GF-D8 (cell line): ENCODE measurements around the gene TXNDC5.

Experiments used
- DNase-seq: peaks from one replicate; lab custom pipeline; 2025; lab: John Stamatoyannopoulos, UW

TXNDC5 gene

GRCh38 chr6:7859591-7859990, 51.0 kb downstream of the TXNDC5 start:
- no peak for DNase-seq

GRCh38 chr6:7851780-7852179, 58.8 kb downstream of the TXNDC5 start:
- DNase-seq, result no peak

GRCh38 chr6:7848229-7848628, 62.4 kb downstream of the TXNDC5 start:
- no peak for DNase-seq

GRCh38 chr6:7846966-7847818, 63.4 kb downstream of the TXNDC5 start:
- DNase-seq, result no peak

- DNase-seq, result no peak
These were observed 68.7 kb downstream of the TXNDC5 start for GRCh38 chr6:7841781-7842468.

- no peak for DNase-seq
These were observed 74.1 kb downstream of the TXNDC5 start for GRCh38 chr6:7836371-7837026.

GRCh38 chr6:7833751-7834070, 76.9 kb downstream of the TXNDC5 start:
- no peak for DNase-seq

GRCh38 chr6:7832904-7833750, 77.5 kb downstream of the TXNDC5 start:
- DNase-seq, result no peak
